Keratinocyte (primary cell): ENCODE measurements around the gene CUEDC2.

Experiments used
- EZH2 ChIP-seq: IDR thresholded peaks from one replicate; pipeline ENCODE4 v1.6.1; 2012; ENCODE audit warnings: inconsistent platforms, mild to moderate bottlenecking, low read length, moderate library complexity
- TF ChIP-seq, protein P1 (sequence below), 3 experiments: IDR thresholded peaks in 1 of 3; conservative IDR thresholded peaks in 1 of 3; optimal IDR thresholded peaks in 1 of 3; 2 replicates in 2 of 3; 3 replicates in 1 of 3; pipeline versions ENCODE3 to v1.5.1; 2011; ENCODE audit warnings: low read length in 3 of 3, mild to moderate bottlenecking in 3 of 3, moderate library complexity in 2 of 3, control low read depth in 1 of 3, inconsistent platforms in 1 of 3; ENCODE audit not compliant: insufficient read depth in 2 of 3; ENCODE audit errors: extremely low read depth in 1 of 3

DNA sequence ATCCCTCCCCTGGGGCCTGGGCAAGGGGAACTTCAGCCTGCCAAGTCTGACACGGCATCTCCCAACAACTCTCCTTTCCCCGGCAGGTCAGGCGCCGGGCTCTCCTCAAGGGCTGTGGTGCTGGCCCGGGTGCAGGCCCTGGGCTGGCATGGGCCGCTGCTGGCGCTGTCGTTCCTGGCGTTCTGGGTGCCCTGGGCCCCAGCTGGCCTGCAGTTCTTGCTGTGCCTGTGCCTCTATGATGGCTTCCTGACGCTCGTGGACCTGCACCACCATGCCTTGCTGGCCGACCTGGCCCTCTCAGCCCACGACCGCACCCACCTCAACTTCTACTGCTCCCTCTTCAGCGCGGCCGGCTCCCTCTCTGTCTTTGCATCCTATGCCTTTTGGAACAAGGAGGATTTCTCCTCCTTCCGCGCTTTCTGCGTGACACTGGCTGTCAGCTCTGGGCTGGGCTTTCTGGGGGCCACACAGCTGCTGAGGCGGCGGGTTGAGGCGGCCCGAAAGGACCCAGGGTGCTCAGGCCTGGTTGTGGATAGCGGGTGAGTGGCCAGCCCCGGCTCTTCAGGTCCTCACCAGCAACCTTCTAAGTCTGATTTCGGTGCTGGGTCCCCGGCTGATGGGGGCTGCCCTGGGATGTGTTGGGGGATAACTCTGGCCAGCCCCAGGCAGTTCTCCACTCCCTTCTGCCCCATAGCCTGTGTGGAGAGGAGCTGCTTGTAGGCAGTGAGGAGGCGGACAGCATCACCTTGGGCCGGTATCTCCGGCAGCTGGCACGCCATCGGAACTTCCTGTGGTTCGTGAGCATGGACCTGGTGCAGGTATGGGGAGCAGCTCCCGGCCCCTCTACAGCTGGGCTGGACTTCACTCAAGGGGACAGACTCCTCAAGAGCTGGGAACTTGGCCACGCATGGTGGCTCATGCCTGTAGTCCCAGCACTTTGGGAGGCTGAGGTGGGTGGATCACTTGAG lies 38.5 kb upstream of the CUEDC2 start:
- no peak for TF ChIP-seq EZH2
- TF ChIP-seq, protein P1, sequence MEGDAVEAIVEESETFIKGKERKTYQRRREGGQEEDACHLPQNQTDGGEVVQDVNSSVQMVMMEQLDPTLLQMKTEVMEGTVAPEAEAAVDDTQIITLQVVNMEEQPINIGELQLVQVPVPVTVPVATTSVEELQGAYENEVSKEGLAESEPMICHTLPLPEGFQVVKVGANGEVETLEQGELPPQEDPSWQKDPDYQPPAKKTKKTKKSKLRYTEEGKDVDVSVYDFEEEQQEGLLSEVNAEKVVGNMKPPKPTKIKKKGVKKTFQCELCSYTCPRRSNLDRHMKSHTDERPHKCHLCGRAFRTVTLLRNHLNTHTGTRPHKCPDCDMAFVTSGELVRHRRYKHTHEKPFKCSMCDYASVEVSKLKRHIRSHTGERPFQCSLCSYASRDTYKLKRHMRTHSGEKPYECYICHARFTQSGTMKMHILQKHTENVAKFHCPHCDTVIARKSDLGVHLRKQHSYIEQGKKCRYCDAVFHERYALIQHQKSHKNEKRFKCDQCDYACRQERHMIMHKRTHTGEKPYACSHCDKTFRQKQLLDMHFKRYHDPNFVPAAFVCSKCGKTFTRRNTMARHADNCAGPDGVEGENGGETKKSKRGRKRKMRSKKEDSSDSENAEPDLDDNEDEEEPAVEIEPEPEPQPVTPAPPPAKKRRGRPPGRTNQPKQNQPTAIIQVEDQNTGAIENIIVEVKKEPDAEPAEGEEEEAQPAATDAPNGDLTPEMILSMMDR (optimal IDR thresholded peaks at IDR 0.05 in 1 of 3, IDR thresholded peaks at IDR 0.05 in 1 of 3, conservative IDR thresholded peaks at IDR 0.05 in 1 of 3; ENCODE audit: extremely low read depth in 1 of 3, insufficient read depth in 2 of 3, low read length in 3 of 3) = no peak
